Measurements from ENCODE around the gene GPR146.

GPR146 gene

GRCh38 chr7:1079546-1079945 is 35.2 kb downstream of the GPR146 start:
- no peak for DNase-seq

GRCh38 chr7:1080252-1080920 is 36.0 kb downstream of the GPR146 start:
- no peak for DNase-seq

DNA sequence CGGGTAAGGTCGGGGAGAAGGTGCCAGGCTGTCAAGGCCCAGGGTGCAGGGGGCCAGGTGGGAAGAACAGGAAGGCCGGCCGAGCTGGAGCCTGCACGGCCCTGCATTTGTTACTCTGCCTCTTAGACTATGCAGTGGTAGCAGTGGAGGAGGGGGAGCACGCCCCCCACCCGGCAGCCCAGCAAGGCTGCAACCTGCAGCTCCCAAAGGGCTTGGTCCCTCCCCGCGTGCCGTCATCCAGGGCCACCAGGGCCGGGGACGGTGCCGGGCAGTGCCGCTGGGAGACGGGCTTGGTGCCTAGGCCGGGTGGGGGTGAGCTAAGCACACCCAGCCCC is 36.5 kb downstream of the GPR146 start:
- no peak for DNase-seq

GRCh38 chr7:1081336-1081735 is 37.0 kb downstream of the GPR146 start:
- no peak for DNase-seq

DNA sequence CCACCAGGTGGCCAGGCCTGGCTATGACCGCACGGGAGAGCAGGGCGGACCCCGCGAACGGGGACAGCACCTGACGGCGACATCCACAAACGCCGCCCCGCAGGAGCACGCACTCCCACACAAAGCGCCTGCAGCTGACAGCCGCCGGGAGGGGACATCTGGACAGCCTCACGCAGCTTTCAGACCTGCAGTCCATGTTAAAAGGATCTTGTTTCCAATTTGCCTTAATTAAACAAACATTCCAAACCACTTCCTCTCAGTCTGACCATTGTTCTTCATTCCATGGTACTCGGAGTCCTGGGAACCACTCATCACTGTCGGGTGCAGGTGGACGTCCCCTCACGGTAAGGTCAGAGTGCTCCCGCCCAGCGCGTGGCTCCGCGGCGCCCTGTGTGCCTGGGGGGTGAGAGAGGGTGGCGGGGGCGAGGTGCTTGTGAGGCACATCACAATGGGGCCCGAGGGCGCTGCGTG is 37.6 kb downstream of the GPR146 start:
- DNase-seq = no peak

GRCh38 chr7:1083729-1084657 is 39.6 kb downstream of the GPR146 start:
- no peak for DNase-seq

DNA sequence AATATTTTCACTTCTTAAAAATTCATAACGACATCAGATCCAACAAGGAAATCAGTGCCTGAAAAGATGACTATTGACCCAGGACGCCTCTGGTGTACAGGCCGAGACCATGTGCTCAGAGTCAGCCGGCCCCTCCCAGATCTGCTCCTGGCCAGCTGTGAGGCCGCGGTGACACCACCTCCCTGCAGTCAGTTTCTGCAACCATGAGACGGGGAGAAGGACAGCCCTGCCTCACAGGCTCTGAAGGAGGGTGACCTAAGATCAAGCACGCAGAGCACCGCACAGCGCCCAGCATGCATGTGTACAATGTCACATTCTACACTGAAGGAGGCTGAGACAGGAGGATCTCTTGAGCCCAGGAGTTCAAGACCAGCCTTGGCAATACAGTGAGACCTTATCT is 40.9 kb downstream of the GPR146 start:
- DNase-seq = no peak

- DNase-seq = no peak
Observed at GRCh38 chr7:1085910-1086421, 41.6 kb downstream of the GPR146 start.

- DNase-seq = peak; percentile 83
Observed at GRCh38 chr7:1086588-1087464, 42.5 kb downstream of the GPR146 start.

GRCh38 chr7:1087465-1087814 is 43.1 kb downstream of the GPR146 start:
- no peak for DNase-seq

DNA sequence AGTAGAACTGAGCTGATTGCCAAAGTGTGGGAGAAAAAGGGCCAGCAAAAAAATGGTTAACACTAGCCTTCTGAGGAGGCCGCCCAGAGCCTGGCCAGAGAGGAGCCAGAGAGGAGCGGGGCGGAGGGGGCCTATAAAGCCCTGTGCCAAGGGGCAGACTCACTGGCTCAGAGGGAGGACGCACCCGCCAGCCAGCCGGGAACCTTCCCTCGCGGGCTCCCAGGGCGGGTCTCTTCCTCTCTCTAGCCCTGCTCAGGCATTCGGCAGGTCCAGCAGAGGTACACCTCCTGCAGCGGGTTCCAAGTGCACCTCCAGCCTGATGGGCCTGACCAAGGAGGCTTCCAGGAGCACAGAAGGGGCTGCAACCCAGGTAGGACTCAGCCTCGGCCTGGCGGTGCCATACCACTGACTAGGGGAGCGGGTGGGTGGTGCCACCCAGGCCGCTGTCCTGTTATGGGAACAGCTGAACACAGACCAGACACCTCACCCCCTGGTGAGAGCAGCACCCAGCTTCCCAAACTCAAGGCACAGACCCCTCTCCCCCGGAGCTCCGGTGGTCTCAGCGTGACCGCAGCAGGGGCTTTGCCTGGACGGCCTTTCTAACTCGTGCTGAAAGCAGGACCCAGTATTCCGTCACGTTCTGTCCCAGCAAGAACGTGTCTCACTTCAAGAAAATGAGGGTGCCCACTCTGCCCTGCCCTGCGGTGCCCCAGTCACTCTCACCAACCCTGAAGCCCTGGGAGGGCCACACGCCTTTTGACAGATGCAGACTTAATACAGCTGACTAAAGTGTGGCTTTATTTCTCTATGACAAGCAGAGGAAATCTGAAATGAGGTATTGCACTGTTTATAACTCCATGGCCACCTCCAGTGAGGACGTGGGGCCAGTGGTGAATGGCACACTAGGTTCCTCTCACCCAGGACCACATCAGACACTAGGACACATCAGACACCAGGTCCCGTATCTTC is 43.9 kb downstream of the GPR146 start, which contains the start of gene GPER1:
Gene GPER1, plus strand, starts transcription at position 162 of the 969 bp plus-strand sequence. CDS start 3,616 bp downstream, outside the sequence.
- no peak for DNase-seq

GRCh38 chr7:1090236-1090635 is 45.9 kb downstream of the GPR146 start:
- no peak for DNase-seq

DNA sequence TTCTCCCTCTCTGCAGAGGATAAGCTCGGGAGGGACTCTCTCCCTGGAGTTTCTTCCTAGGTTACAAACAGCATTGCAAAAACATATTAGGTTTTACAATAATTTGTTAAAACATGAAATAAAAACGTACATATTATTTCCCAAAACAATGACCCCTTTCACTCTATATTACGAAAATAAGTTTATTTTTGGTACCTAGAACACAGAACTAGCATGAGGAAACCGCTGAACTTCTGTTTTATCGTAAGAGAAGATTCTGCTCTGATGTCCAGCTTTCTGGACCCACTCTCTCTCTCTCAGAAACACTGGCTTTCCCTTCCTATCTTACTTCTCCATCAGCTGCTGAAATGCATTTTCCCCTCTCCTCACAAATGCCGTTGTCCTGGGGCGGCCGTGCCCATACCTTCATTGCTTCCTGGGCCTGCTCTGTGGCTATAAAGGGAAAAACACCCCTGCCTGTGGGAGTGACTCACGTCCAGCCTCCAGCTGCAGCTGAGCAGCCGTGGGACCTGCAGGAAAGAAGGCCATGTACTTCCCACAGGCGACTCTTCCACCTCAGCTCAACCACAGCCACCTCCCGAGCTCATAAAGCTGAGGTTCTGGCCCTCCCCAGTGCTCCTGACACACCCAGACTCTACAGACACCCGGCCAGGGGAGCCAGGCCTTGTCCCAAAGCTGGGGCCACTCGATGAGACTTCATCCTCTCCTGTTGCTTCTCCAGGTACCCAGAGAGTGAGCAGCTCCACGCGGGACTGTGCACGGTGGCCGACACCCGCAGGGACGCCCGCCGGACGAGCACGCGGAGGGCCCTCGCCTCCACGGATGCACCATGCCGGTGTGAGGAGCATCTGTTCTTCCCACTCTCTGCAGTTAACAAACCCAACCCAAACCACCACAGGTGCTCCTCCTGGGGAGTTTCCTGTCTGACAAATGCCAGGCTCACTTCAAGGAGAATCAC is 46.6 kb downstream of the GPR146 start:
- DNase-seq = no peak

GRCh38 chr7:1091644-1092027 is 47.3 kb downstream of the GPR146 start:
- no peak for DNase-seq

DNA sequence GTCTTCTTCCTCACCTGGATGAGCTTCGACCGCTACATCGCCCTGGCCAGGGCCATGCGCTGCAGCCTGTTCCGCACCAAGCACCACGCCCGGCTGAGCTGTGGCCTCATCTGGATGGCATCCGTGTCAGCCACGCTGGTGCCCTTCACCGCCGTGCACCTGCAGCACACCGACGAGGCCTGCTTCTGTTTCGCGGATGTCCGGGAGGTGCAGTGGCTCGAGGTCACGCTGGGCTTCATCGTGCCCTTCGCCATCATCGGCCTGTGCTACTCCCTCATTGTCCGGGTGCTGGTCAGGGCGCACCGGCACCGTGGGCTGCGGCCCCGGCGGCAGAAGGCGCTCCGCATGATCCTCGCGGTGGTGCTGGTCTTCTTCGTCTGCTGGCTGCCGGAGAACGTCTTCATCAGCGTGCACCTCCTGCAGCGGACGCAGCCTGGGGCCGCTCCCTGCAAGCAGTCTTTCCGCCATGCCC is 47.9 kb downstream of the GPR146 start:
- DNase-seq = no peak

DNA sequence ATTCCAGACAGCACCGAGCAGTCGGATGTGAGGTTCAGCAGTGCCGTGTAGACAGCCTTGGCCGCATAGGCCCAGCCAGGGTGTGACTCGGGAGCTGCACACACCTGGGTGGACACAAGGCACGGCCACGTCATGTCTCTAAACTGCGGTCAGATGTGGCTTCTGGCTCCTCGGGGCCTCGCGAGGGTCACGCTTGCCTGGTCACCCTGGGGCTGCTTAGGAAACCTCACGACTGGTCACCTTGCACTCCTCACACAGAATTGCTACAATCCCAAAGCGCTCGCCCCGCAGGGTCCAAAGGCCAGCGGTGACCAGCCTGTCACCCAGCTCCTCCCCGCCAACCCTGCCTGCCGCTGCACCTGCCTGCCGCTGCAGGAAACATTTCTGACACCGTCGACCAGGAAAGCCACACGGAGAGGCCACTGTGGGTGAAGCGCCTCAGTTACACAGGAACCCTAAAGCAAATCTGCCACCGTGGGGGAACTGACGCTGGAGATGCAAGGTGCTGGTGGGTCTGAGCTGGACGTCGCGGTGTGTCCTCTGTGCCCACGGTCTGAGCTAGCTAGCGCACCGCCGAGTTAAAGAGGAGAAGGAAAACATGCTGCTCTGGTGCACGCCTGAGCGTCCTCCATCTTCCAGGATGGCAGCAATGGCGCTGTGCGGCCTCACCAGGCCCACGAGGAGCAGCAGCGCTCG is 48.6 kb downstream of the GPR146 start:
- no peak for DNase-seq

DNA sequence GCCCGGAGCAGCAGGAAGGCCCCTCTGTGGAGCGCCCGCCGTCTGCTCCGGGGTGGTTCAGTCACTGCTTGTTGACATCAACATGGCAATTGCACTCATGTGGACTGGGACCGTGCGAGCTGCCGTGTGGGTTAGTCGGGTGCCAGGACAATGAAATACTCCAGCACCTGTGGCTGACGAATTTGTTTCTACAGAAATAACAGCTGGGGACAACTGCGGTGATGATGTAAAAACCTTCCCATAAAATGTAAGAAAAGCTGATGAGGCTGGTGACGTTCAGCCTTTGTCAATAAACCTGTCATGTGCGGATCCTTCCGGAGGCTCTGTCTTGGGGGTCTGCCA is 49.1 kb downstream of the GPR146 start:
- no peak for DNase-seq

GRCh38 chr7:1093916-1094508 is 49.7 kb downstream of the GPR146 start:
- DNase-seq = no peak

GRCh38 chr7:1094870-1095269 is 50.5 kb downstream of the GPR146 start:
- DNase-seq = no peak

All from activated CD4-positive, CD25-positive, alpha-beta regulatory T cell treated with anti-CD3 and anti-CD28 coated beads, Interleukin-2, amount 50 U/mL, for 72 hours (primary cell).